Tracheal epithelial cell (primary cell): ENCODE data around the gene HDHD5. TPM values are rescaled to one million over a fixed set of nuclear protein-coding genes. Genes with fewer than 3 reads are reported as not detected.

Experiments used
- total RNA-seq: library from RNA; depleted of rRNA; stranded (reverse); fragments of >200 nt; gene quantifications from 2 replicates; pipeline ENCODE4 v1.2.1, GENCODE V29; 2014

Gene HDHD5
- 48.0 and 56.5 TPM in 2 replicates for total RNA-seq

DNA sequence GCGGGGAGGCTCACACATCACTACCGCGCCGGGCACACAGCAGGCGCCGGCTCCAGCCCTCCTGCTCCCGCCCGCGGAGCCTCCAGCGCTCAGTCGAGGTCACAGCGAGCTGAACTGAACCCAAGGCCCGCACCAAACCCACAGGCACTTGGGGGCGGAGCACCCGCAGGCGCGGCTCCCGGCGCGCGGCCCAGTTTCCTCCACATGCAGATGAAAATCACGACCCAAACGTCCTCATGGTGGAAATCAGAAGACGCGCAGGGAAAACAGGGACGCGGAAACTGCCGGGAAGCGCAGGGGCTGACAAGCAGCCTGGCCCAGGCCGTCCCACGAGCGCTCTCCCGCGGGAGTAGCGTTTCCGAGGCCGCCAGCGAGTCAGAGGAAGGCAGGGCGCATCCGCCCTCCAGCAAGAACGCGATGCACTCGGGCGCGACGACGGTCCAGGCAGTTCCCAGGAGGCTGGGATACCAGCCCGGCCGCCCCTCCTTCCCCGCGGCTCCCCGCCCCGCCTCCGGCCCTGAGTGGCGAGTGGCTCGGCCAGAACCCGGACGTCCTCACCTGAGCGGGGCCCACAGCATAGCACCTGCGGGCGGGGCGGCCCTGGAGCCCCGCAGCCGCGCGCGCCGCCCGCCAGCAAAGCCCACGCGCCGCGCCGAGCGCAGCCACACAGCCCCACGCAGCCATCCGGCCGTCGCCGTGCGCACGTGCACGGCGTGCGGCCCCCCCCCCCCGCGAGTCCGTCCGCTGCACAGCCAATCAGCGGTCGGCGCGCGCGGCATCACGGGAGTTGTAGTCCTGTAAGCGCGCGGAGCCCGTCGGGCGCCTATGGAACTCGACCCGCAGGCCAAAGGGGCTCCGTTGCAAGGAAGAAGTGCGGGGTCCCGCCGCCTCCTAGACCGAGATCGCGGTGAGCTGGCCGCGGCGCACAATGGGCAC lies at the start of gene HDHD5:
HDHD5 (minus strand) TSS at position 710 of the 936 bp plus-strand sequence; CDS start at position 684, 26 bp downstream.

DNA sequence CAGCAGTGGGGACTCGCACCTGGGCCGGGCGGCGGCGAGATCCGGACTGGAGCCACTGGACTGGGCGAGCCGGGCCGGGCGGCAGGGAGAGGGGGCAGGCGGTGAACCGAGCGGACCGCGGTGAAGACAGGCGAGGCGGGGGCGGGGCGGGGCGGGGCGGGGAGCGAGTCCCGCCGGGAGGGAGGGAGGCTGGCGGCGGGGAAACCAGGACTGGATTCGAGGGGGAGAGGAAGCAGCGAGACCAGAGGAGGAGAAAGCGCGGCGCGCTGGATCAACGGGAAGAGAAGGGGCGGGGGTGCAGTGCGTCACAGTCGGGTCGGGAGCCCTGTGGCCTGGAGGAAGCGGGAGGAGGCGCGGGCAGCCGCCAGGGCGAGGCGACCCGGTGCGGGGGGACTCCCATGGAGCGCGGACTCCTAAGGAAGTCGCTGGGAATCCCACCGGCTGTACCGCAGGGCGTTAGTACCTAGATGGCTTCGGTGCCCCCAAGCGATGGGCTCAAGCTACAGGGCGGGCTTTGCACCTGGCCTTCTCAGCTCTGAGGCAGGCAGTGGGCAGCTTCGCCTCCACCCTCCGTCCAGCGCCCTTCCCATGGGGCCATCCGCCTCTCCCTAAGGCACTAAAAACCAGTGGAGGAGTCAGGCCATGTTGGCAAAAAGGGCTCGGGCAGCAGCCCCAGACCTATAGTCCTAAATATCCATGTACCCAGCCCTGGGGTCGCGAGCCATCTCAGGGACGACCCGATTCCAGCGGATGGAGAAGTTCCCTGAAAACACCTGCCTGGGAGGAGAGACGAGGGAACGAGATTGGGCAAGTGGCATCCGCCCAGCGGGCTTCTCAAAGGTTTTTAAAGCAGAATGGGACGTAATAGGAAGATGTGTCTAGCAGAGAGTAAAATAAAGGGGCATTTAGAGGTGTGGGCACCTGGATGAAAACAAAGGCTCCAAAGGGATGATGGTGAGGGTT lies 37.6 kb downstream of the HDHD5 start, which contains the start of gene TMEM121B:
TMEM121B (minus strand) TSS at position 128 of the 963 bp plus-strand sequence. CDS start 233 bp downstream, outside the sequence.

Other genes with a start within 250 kb of the HDHD5 start
- gene GAB4, start 151.1 kb downstream of the HDHD5 start, total RNA-seq: not detected in 2 replicates
- 5.1 and 6.2 TPM in 2 replicates for gene IL17RA, start 74.3 kb downstream of the HDHD5 start, total RNA-seq
- not detected in 2 replicates for gene TMEM121B, start 37.9 kb downstream of the HDHD5 start, total RNA-seq
- 2.4 and 6.0 TPM in 2 replicates for gene ADA2, start 60.2 kb upstream of the HDHD5 start, total RNA-seq
- under 0.01 TPM in 1 of 2 replicates, not detected in the other for gene CECR2, start 210.2 kb upstream of the HDHD5 start, total RNA-seq